ENCODE data around the gene KREMEN1. TPM values are rescaled to one million over a fixed set of nuclear protein-coding genes. Genes with fewer than 3 reads are reported as not detected.

The KREMEN1 gene
- total RNA-seq (2022; extraction: Qiagen RNA extraction): 3.4 to 5.7 TPM (median 4.6 TPM) in 5 replicates

GRCh38 chr22:29072979-29073617 is at the start of gene KREMEN1:
Gene KREMEN1, plus strand, starts transcription at chr22:29073035. Its CDS starts 96 bp downstream, at chr22:29073131.

DNA sequence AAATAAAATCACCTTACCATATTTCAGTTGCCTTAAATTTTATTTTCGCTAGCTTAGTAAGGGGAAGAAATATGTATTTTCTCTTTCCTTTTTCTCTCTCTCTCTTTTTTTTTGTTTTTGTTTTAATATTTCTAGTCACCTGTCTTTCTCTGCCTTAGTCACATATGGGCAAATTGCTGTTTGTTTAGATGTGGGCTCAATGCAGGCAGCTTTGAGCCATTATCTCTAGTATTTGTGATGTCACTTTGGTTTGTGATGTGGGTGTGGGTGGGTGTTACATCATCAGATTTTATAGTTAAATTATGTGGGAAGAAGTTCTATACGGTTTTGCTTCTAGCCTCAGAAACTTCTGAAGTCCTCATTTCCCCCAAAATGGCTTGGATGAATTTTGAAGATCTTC is 11.1 kb upstream of the KREMEN1 start, which contains the start of gene C22orf31:
Gene C22orf31, minus strand, starts transcription at position 59 of the 400 bp plus-strand sequence. Its CDS starts 39 bp downstream, at position 20.

GRCh38 chr22:29205594-29206371 is 132.9 kb downstream of the KREMEN1 start, which contains the start of gene EMID1:
Gene EMID1, plus strand, starts transcription at chr22:29205896. Its CDS starts 143 bp downstream, at chr22:29206039.

Other genes starting within 250 kb of the KREMEN1 start
- gene ZNRF3, start 189.5 kb upstream of the KREMEN1 start, total RNA-seq (2022; extraction: Qiagen RNA extraction): 5.6 to 10.5 TPM (median 9.8 TPM) in 5 replicates
- gene C22orf31, start 11.2 kb upstream of the KREMEN1 start, total RNA-seq (2022; extraction: Qiagen RNA extraction): not detected in 5 replicates
- 0.19 to 0.54 TPM (median 0.23 TPM) in 5 replicates for gene EMID1, start 132.9 kb downstream of the KREMEN1 start, total RNA-seq (2022; extraction: Qiagen RNA extraction)
- 18.1 to 25.8 TPM (median 24.4 TPM) in 5 replicates for gene RHBDD3, start 194.9 kb downstream of the KREMEN1 start, total RNA-seq (2022; extraction: Qiagen RNA extraction)
- gene EWSR1, start 195.2 kb downstream of the KREMEN1 start, total RNA-seq (2022; extraction: Qiagen RNA extraction): 218 to 236 TPM (median 226 TPM) in 5 replicates
- gene GAS2L1, start 233.6 kb downstream of the KREMEN1 start, total RNA-seq (2022; extraction: Qiagen RNA extraction): 23.8 to 41.8 TPM (median 37.9 TPM) in 5 replicates
- gene RASL10A, start 242.7 kb downstream of the KREMEN1 start, total RNA-seq (2022; extraction: Qiagen RNA extraction): 0.11 to 0.25 TPM (median 0.19 TPM) in 5 replicates

All from A549 treated with dexamethasone at 1 μM for 4 hours (cell line).